Subcutaneous adipose tissue (tissue), 4 donors: Measurements from ENCODE around the gene SPDYC. TPM values are rescaled to one million over a fixed set of nuclear protein-coding genes. Genes with fewer than 3 reads are reported as not detected.

Experiments
- total RNA-seq, 4 donors: library from RNA; depleted of rRNA; stranded (reverse); fragments of >200 nt; gene quantifications; one replicate each; pipeline ENCODE4 v1.1.0, GENCODE V29; 2016
- TF ChIP-seq, protein P1 (sequence below): fragments of 450-650 bp; IDR thresholded peaks from one replicate; pipeline ENCODE4 v1.5.1; 2016; ENCODE audit warnings: low read depth, mild to moderate bottlenecking, control low read depth, antibody characterized with exemption, moderate library complexity

Gene SPDYC
- total RNA-seq, 4 donors from 2014 or later: not detected

- TF ChIP-seq, protein P1, sequence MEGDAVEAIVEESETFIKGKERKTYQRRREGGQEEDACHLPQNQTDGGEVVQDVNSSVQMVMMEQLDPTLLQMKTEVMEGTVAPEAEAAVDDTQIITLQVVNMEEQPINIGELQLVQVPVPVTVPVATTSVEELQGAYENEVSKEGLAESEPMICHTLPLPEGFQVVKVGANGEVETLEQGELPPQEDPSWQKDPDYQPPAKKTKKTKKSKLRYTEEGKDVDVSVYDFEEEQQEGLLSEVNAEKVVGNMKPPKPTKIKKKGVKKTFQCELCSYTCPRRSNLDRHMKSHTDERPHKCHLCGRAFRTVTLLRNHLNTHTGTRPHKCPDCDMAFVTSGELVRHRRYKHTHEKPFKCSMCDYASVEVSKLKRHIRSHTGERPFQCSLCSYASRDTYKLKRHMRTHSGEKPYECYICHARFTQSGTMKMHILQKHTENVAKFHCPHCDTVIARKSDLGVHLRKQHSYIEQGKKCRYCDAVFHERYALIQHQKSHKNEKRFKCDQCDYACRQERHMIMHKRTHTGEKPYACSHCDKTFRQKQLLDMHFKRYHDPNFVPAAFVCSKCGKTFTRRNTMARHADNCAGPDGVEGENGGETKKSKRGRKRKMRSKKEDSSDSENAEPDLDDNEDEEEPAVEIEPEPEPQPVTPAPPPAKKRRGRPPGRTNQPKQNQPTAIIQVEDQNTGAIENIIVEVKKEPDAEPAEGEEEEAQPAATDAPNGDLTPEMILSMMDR: no peak
These were observed 16.7 kb downstream of the SPDYC start for GRCh38 chr11:65186701-65187100.

DNA sequence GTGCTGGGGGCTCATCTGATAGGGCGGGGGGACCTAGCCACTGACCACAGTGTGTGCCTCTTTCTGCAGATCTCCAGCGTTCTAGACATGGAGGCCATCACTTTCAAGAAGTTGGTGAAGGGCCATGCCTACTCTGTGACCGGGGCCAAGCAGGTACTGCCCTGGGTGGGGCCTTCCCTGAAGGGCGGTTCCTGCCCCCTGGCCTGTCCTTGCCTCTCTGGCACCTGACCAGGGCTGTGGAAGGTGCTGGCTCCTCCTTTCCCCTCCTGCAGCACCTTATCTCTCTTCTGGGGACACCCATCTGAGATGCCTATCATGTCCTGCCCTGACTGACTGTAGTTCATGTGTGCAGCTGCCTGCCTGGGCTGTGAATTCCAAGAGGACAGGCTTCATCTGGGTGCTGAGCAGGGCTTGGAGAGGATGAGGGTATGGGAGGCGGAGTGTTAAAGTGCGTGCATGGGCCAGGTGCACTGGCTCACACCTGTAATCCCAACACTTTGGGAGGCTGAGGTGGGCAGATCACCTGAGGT lies 17.2 kb downstream of the SPDYC start:
- TF ChIP-seq, protein P1: no peak

DNA sequence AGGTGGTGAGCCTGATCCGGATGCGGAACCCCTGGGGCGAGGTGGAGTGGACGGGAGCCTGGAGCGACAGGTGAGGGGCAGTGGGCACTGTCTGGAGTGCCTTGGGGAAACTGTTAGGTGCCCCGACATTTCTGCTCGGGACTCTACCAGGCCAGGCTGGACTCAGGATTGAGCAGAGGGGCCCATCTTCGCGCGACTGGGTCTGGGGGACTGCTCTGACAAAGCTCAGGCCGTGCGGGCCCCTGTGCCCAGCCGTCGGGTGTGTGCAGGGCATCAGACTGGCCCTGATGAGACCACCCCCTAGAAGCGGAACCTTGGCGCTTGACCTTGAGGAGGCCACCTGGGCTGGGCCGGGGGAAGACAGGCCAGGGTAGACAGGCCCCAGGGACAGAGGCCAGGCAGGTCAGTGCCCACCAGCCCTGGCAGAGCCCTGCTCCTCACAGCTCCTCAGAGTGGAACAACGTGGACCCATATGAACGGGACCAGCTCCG lies 18.0 kb downstream of the SPDYC start:
- TF ChIP-seq, protein P1: no peak

DNA sequence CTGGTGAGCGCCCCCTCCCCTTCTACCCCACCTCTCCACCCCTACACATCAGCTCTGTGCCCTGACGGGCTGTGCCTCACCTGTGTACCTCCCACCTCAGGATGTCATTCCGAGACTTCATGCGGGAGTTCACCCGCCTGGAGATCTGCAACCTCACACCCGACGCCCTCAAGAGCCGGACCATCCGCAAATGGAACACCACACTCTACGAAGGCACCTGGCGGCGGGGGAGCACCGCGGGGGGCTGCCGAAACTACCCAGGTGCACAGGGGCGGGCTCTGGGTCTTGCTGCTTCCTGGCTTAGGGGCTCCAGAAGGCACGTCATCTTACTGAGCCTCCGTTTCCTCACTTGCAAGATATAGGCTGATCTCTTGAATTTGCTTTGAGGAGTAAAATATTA lies 18.5 kb downstream of the SPDYC start:
- TF ChIP-seq, protein P1: no peak

GRCh38 chr11:65189191-65189590 lies 19.2 kb downstream of the SPDYC start:
- TF ChIP-seq, protein P1: no peak

GRCh38 chr11:65194564-65194963 lies 24.5 kb downstream of the SPDYC start:
- TF ChIP-seq, protein P1: no peak

DNA sequence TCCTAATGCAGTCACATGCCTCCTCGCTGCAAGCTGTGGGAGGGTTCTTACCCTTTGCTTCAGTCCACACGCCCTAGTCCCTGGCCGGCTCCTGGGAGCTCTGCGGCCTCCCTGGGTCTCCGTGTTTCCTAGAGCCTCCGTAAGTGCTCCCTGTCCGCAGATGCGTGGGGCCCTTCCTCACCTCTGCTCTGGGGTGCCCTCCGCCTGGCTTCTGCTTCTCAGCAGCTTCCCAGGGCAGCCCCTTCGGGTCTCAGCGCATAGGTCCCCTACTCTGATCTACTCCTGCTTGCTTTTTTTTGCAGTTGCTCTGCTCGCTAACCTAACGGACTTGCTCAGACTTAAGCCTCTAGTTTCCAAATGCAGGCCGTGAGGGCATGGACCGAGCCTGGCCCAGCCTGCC lies 34.1 kb downstream of the SPDYC start:
- TF ChIP-seq, protein P1: no peak
